Neural cell (in vitro differentiated cells): ENCODE data around the gene CXorf66.
"Not testable (repeated sequence)": the region's sequence is repeated elsewhere in the genome, so short reads cannot be mapped to it uniquely, and the experiment has no call there.

Experiments used
- CTCF ChIP-seq: fragments of 450-650 bp; IDR thresholded peaks from 2 replicates; pipeline ENCODE4 v1.5.1; 2014; ENCODE audit warnings: antibody characterized with exemption, mild to moderate bottlenecking, moderate library complexity; ENCODE audit not compliant: poor library complexity, severe bottlenecking
- EZH2 ChIP-seq: fragments of 200-600, 300-800 bp; shearing (Covaris generic), sonication (generic); IDR thresholded peaks from 2 replicates; pipeline ENCODE4 v1.6.1; 2014; ENCODE audit warnings: antibody characterized with exemption, low read length, borderline replicate concordance, mild to moderate bottlenecking; ENCODE audit not compliant: insufficient read depth, poor library complexity, severe bottlenecking

- not testable (repeated sequence) for TF ChIP-seq CTCF, EZH2
These were observed 838 bp upstream of the CXorf66 start for GRCh38 chrX:139966159-139966558.
